Neural progenitor cell (in vitro differentiated cells): ENCODE measurements around the gene UBE2G2.

Experiments
- EZH2phosphoT487 ChIP-seq: fragments of 200-600 bp; sonication (generic); IDR thresholded peaks from 2 replicates; pipeline ENCODE4 v1.6.1; 2017; ENCODE audit warnings: antibody characterized with exemption
- TF ChIP-seq, protein P1 (sequence below): fragments of 200-600 bp; sonication (generic); IDR thresholded peaks from 2 replicates; pipeline ENCODE4 v1.5.1; 2017; ENCODE audit warnings: antibody characterized with exemption, mild to moderate bottlenecking

DNA sequence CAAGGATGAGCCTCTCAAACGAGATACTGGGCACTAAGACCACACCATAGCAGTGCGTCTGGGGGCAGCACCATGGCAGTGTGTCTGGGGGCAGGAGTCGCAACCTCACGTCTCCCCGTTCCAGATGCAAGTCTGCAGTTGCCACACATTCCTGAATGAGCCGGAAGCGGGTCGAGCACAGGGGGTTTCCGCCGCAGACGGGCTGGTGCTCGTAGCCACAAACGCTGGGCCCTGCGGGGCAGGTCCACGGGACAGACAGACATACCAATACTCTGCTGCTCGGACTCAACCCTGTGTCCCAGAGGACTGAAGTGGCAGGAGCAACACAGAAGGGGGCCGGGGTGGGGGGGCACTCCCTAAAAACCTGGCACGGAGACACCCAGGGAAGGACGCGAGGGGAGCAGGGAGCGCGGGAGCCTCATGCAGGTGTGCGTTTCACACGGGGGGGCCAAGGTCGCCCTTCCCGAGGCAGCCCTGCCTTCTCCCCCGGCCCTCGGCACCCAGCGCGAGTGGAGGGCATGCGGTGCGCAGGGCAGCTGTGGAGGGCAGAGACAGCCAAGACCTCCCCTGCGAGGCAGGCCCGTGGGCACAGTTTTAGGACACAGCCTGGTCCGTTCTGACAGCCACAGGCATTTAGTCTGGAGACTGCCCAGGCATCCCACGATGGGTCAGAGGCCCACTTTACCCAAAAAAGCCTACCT is 47.4 kb upstream of the UBE2G2 start:
- TF ChIP-seq, protein P1, sequence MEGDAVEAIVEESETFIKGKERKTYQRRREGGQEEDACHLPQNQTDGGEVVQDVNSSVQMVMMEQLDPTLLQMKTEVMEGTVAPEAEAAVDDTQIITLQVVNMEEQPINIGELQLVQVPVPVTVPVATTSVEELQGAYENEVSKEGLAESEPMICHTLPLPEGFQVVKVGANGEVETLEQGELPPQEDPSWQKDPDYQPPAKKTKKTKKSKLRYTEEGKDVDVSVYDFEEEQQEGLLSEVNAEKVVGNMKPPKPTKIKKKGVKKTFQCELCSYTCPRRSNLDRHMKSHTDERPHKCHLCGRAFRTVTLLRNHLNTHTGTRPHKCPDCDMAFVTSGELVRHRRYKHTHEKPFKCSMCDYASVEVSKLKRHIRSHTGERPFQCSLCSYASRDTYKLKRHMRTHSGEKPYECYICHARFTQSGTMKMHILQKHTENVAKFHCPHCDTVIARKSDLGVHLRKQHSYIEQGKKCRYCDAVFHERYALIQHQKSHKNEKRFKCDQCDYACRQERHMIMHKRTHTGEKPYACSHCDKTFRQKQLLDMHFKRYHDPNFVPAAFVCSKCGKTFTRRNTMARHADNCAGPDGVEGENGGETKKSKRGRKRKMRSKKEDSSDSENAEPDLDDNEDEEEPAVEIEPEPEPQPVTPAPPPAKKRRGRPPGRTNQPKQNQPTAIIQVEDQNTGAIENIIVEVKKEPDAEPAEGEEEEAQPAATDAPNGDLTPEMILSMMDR, result no peak
- TF ChIP-seq EZH2phosphoT487, result no peak
